Ovary (tissue), 3 donors: Measurements from ENCODE around the gene CAPZA1.

ENCODE experiments used
- CTCF ChIP-seq, 3 donors: fragments of 450-650 bp in 2 of 3; fragments of 200-600 bp in 1 of 3; IDR thresholded peaks; one replicate each; pipeline versions ENCODE4 v1.5.1 to v1.8.0; 2016 to 2022; ENCODE audit warnings: antibody characterized with exemption in 3 of 3, mild to moderate bottlenecking in 1 of 3
- POLR2A ChIP-seq: fragments of 450-650 bp; IDR thresholded peaks from one replicate; pipeline ENCODE4 v1.6.1; 2017; ENCODE audit warnings: antibody characterized with exemption, mild to moderate bottlenecking, moderate library complexity
- donor health status: DM: no; HTN: no; CAD: no.

- TF ChIP-seq CTCF (IDR thresholded peaks at IDR 0.05) (peak in 1 of 3 donors; percentile 9), POLR2A (no peak)
These were observed 95.8 kb downstream of the CAPZA1 start, which contains the start of gene PPM1J for GRCh38 chr1:112715264-112716053.
